Gastroesophageal sphincter (tissue), 4 donors: Measurements from ENCODE around the gene TRIM52. TPM values are rescaled to one million over a fixed set of nuclear protein-coding genes. Genes with fewer than 3 reads are reported as not detected.
"Not testable (repeated sequence)": the region's sequence is repeated elsewhere in the genome, so short reads cannot be mapped to it uniquely, and the experiment has no call there.

Source experiments
- ATAC-seq: fragments of 150-250 bp; one replicate; pipeline ENCODE4 v1.9.1; 2016; ENCODE audit warnings: mild to moderate bottlenecking, moderate library complexity
- H3K27ac ChIP-seq, 4 donors: fragments of 200-600 bp; sonication (generic) in 3 of 4; 1 replicate in 3 of 4; 2 replicates in 1 of 4; pipeline ENCODE4 v1.5.1; 2016 to 2019
- H3K27me3 ChIP-seq: fragments of 200-600 bp; sonication (generic); one replicate; pipeline ENCODE4 v1.5.1; 2019
- H3K36me3 ChIP-seq, 2 donors: fragments of 200-600 bp; sonication (generic); one replicate each; pipeline ENCODE4 v1.5.1; 2019; ENCODE audit warnings: control low read depth in 1 of 2
- H3K4me1 ChIP-seq, 3 donors: fragments of 200-600 bp; sonication (generic); 1 replicate in 2 of 3; 2 replicates in 1 of 3; pipeline ENCODE4 v1.5.1; 2016 to 2019; ENCODE audit warnings: control low read depth in 2 of 3
- H3K4me3 ChIP-seq, 2 donors: fragments of 200-600 bp; sonication (generic); one replicate each; pipeline ENCODE4 v1.5.1; 2019; ENCODE audit warnings: mild to moderate bottlenecking in 1 of 2, moderate library complexity in 1 of 2
- H3K9me3 ChIP-seq, 3 donors: fragments of 200-600 bp; sonication (generic); one replicate each; pipeline ENCODE4 v1.5.1; 2017 to 2019; ENCODE audit warnings: control low read depth in 2 of 3
- CTCF ChIP-seq, 4 experiments: fragments of 200-600 bp in 2 of 4; fragments of 450-650 bp in 2 of 4; sonication (generic) in 1 of 4; IDR thresholded peaks; one replicate each; pipeline ENCODE4 v1.5.1; 2017 to 2019; ENCODE audit warnings: antibody characterized with exemption in 4 of 4, mild to moderate bottlenecking in 2 of 4, moderate library complexity in 2 of 4
- EP300 ChIP-seq: sonication (generic); formaldehyde crosslinking; IDR thresholded peaks from one replicate; pipeline ENCODE4 v1.6.1; 2017; ENCODE audit warnings: antibody characterized with exemption, mild to moderate bottlenecking
- POLR2A ChIP-seq, 2 donors: fragments of 450-650 bp; IDR thresholded peaks; one replicate each; pipeline ENCODE4 v1.6.1; 2017; ENCODE audit warnings: antibody characterized with exemption in 2 of 2, mild to moderate bottlenecking in 2 of 2, moderate library complexity in 1 of 2
- POLR2AphosphoS5 ChIP-seq: sonication (generic); formaldehyde crosslinking; IDR thresholded peaks from one replicate; pipeline ENCODE4 v1.6.1; 2017; ENCODE audit warnings: antibody characterized with exemption
- WGBS, 2 donors: methylation state at CpG; one replicate each; pipeline ENCODE4 v1.1.5; 2018; ENCODE audit warnings: low coverage in 1 of 2; 5-methylcytosine and 5-hydroxymethylcytosine counted together
- total RNA-seq, 4 donors: library from RNA; depleted of rRNA; stranded (reverse); fragments of >200 nt; gene quantifications; one replicate each; pipeline ENCODE4 v1.1.0, GENCODE V29; 2016

The TRIM52 gene
- 10 to 100 TPM; 15.9 to 34.7 (median 22.2) TPM for total RNA-seq

GRCh38 chr5:181260720-181261319 lies at the start of gene TRIM52:
TSS of gene TRIM52 (minus strand) at chr5:181261143. CDS start at chr5:181260813, 330 bp downstream.
- Histone ChIP-seq H3K4me3 (peak within 1 kb of the TSS; percentile 75 to 94), H3K4me1 (peaks cover 0 to 55% (median 37%) of the 10 kb centered on the region in 3 donors), H3K27me3 (no peaks in the 10 kb centered on the region), H3K9me3 (no peaks in the 10 kb centered on the region), H3K36me3 (peaks cover 0 to 19% of the 10 kb centered on the region in 2 donors), H3K27ac (peak within 1 kb of the TSS; percentile 98 to 100 (median 100))
- 0% methylated on average over 2 to 6 of the region's 43 CpGs for WGBS, 2 donors
- TF ChIP-seq EP300: no peak
- TF ChIP-seq POLR2A (IDR thresholded peaks at IDR 0.05): peak; percentile 84
- peak; percentile 89 for TF ChIP-seq POLR2AphosphoS5
- TF ChIP-seq CTCF (IDR thresholded peaks at IDR 0.05): peak in 1 of 4 experiments; percentile 6
- ATAC-seq: peak; percentile 95

GRCh38 chr5:181287331-181287730 lies 26.4 kb upstream of the TRIM52 start:
- not testable (repeated sequence) for H3K9me3 ChIP-seq, H3K36me3 ChIP-seq, H3K4me3 ChIP-seq, ATAC-seq, H3K4me1 ChIP-seq, H3K27ac ChIP-seq, H3K27me3 ChIP-seq
- 83% methylated on average over 1 of the region's 1 CpG; no CpG with 5 or more reads in 1 of the 2 donors for WGBS, 2 donors

GRCh38 chr5:181285962-181286705 lies 25.2 kb upstream of the TRIM52 start:
- not testable (repeated sequence) for H3K9me3 ChIP-seq
- WGBS, 2 donors: 60% methylated on average over 1 of the region's 10 CpGs; no CpG with 5 or more reads in 1 of the 2 donors

GRCh38 chr5:181283841-181284755 lies 23.2 kb upstream of the TRIM52 start:
- not testable (repeated sequence) for H3K9me3 ChIP-seq, H3K27ac ChIP-seq, H3K4me1 ChIP-seq, H3K4me3 ChIP-seq, ATAC-seq, H3K36me3 ChIP-seq, H3K27me3 ChIP-seq
- peak in 1 of 4 experiments; percentile 29 for TF ChIP-seq CTCF (IDR thresholded peaks at IDR 0.05)
- 68% methylated on average over 4 of the region's 6 CpGs; no CpG with 5 or more reads in 1 of the 2 donors for WGBS, 2 donors

More at GRCh38 chr5:181285962-181286705, 25.2 kb upstream of the TRIM52 start:
- not testable (repeated sequence) for H3K4me3 ChIP-seq, H3K27me3 ChIP-seq, H3K36me3 ChIP-seq, H3K4me1 ChIP-seq, ATAC-seq, H3K27ac ChIP-seq

- TF ChIP-seq POLR2A (IDR thresholded peaks at IDR 0.05): no peak
- no peak for TF ChIP-seq CTCF (IDR thresholded peaks at IDR 0.05)
- TF ChIP-seq POLR2AphosphoS5: no peak
- TF ChIP-seq EP300: no peak
- Histone ChIP-seq H3K36me3 (no peaks in the 10 kb centered on the region), H3K4me3 (no peak overlapping the region), H3K27ac (no peak overlapping the region), H3K4me1 (no peaks in the 10 kb centered on the region), H3K9me3 (no peaks in the 10 kb centered on the region), H3K27me3 (no peaks in the 10 kb centered on the region)
- 80 to 100% methylated on average over 1 of the region's 13 CpGs for WGBS, 2 donors
- ATAC-seq: no peak
Observed at GRCh38 chr5:181283347-181283746, 22.4 kb upstream of the TRIM52 start.
